ENCODE results near the gene SCUBE2.
"Not testable (repeated sequence)": the region's sequence is repeated elsewhere in the genome, so short reads cannot be mapped to it uniquely, and the experiment has no call there.

The SCUBE2 gene

DNA sequence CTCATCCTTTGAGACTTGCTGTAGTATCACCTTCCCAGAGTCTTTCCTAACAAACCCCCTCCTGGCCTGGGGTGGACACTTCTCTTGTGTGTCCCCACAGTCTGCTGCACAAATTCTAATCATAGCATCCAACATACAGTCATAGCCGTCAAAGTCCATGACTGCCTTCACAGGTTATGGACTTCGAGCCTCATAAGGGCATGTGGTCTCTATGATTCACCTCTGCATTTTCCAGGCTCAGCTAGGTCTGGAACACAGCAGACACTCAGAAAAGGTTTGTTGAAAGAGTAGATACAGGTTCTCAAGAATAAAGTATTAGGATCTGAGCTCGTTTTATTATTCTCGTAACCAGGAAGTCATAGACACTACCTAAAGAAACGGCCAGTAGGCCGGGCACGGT is 13.2 kb upstream of the SCUBE2 start:
- DNase-seq (ENCODE audit: low read depth in 2 of 2) = no peak

DNA sequence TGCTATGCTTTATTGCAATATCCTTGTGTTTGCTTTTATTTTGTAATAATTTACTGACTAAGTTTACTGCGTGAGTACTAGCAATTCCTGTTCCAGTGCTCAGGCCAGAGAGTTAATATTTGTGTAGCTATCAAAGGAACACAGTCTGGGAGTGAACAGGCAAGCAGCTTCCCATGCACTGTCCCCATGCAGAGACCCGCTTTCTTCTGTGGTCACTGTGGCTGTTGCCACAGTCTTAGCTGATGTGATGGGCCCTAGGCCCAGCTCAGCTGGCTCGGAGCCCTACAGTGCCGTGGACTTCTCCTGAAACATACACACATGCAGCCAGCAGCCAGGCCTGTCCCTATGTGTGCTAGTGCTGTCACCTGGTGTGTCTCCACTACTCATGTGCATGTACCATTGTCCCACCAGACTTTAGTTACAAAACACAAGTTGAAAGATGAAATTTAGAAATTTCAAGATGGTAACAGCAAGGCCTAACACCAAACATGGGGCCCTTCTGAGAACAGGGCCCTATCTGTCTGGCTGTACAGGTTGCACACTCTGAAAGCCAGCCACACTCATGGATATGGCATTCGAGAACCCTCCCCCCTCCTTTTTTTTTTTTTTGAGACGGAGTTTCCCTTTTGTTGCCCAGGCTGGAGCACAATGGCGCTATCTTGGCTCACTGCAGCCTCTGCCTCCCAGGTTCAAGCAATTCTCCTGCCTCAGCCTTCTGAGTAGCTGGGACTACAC is 12.3 kb upstream of the SCUBE2 start:
- DNase-seq (ENCODE audit: low read depth in 2 of 2) = no peak

- DNase-seq (ENCODE audit: low read depth in 2 of 2) = no peak
Measured at GRCh38 chr11:9099617-9100016, 8.2 kb upstream of the SCUBE2 start.

- DNase-seq (ENCODE audit: low read depth in 2 of 2) = not testable (repeated sequence)
Measured at GRCh38 chr11:9098455-9098854, 7.1 kb upstream of the SCUBE2 start.

- not testable (repeated sequence) for DNase-seq (ENCODE audit: low read depth in 2 of 2)
Measured at GRCh38 chr11:9097186-9097943, 6.0 kb upstream of the SCUBE2 start.

DNA sequence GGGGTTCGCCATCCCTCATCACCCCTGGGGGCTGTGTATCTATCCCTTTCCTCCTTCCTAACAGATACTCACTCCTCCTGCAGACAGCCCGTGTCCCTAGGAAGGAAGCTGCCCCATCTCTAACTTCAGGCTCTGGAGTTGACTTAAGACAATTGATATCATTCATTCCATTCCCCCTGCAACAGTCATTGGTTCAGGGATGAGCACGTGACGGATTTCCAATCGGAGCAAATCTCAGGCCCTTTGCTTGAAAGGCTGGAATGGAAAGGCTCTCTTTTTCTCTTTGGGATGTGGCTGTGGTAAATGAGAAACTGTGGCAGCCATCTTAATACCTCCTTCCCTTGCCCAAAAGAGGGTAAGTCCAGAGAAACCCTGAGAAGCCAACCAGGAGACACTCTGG is 5.0 kb upstream of the SCUBE2 start:
- DNase-seq (ENCODE audit: low read depth in 2 of 2) = no peak

GRCh38 chr11:9095421-9095820 is 4.0 kb upstream of the SCUBE2 start:
- no peak for DNase-seq (ENCODE audit: low read depth in 2 of 2)

DNA sequence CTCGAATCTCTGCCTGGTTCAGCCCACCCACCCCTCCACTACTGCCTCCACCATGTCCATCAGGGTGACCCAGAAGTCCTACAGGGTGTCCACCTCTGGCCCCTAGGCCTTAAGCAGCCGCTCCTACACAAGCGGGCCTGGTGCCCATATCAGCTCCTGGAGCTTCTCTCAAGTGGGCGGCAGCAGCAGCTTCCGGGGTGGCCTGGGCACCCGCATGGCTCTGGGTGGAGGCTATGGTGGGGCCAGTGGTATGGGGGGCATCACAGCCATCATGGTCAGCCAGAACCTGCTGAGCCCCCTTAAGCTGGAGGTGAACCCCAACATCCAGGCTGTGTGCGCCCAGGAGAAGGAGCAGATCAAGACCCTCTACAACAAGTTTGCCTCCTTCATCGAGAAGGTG is 3.0 kb upstream of the SCUBE2 start:
- DNase-seq (ENCODE audit: low read depth in 2 of 2) = no peak

- DNase-seq (ENCODE audit: low read depth in 2 of 2) = no peak
Measured at GRCh38 chr11:9092853-9093778, 1.7 kb upstream of the SCUBE2 start.

GRCh38 chr11:9092072-9092471 is 673 bp upstream of the SCUBE2 start:
- DNase-seq (ENCODE audit: low read depth in 2 of 2) = no peak

GRCh38 chr11:9090488-9091043 is 833 bp downstream of the SCUBE2 start:
- no peak for DNase-seq (ENCODE audit: low read depth in 2 of 2)

DNA sequence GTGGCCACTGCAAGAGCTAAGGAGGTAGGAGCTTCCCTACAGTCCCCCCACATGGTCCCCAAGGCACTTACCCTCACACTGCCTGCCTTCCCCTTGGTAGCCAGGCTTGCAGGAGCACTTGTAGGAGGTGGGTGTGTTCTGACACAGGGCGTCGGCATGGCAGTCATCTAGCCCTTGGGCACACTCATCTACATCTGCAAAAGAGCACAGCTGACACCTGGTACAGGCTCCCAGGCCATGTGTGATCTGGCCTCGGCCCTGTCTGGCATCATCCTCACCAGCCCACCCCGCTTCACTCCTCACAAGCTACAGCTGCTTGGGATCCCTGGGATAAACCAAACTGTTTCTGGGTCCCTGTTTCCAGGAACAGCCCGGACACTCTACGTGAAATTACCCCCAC is 1.8 kb downstream of the SCUBE2 start:
- no peak for DNase-seq (ENCODE audit: low read depth in 2 of 2)

GRCh38 chr11:9089061-9089460 is 2.3 kb downstream of the SCUBE2 start:
- DNase-seq (ENCODE audit: low read depth in 2 of 2) = no peak

GRCh38 chr11:9082575-9082974 is 8.8 kb downstream of the SCUBE2 start:
- no peak for DNase-seq (ENCODE audit: low read depth in 2 of 2)

- no peak for DNase-seq (ENCODE audit: low read depth in 2 of 2)
Measured at GRCh38 chr11:9081153-9081552, 10.2 kb downstream of the SCUBE2 start.

GRCh38 chr11:9078113-9079086 is 13.0 kb downstream of the SCUBE2 start:
- DNase-seq (ENCODE audit: low read depth in 2 of 2) = no peak

DNA sequence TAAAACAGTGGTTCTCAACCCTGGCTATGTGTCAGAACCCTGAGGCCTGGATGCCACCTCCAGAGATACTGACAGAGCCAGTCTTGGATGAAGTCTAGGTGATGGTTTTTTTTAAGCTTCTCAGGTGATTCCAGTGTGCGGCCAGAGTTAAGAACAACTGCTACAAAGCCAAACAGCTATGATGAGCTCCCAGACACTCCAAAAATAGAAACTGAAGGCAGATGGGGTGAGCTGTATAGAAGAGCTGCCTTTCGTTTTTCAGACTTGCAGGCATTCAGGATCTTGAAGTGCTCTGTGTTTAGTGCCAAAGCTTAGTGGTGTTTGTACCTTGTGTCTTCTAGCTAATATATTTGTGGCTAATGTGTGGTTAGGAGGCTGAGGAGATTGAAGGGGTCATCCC is 14.2 kb downstream of the SCUBE2 start:
- no peak for DNase-seq (ENCODE audit: low read depth in 2 of 2)

DNA sequence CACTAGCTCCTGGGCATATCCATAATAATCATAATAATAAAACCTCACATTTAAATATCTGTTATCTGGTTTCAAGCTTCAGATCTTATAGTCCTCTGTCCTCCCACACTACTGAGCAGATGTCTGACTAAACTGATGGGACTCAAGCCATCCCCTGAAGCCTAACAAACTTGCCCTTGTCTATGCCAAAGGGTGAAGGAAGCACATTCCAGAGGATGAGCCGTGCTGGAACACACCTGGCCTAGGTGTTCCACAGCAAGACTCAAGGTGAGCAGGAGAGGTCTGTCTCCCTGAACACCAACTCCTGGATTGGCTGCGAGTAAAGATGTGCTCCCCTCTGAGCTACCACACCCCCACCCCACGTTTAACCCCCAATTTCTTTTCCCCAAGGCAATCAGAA is 14.7 kb downstream of the SCUBE2 start:
- no peak for DNase-seq (ENCODE audit: low read depth in 2 of 2)

- DNase-seq (ENCODE audit: low read depth in 2 of 2) = no peak
Measured at GRCh38 chr11:9076046-9076445, 15.4 kb downstream of the SCUBE2 start.

DNA sequence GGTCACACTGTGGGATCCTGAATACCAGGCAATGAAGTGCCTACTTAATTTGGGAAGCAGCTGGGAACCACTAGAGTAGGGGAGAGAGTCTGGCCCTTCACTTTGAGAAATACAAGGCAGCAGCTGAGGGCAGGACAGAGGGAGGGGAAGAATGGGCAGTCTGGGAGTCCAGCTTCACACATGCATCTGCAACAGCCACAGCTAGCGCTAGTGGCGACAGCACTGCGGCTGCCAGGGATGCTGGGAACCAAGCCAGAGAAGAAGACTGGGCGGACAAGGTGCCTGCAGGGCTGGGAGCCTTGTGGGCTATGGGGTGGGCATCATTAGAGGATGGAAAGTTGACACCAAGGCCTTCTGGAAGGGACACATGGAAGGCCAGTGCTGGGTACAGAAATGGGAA is 15.8 kb downstream of the SCUBE2 start:
- DNase-seq (ENCODE audit: low read depth in 2 of 2) = no peak
